ENCODE measurements around the gene HOXC12.

Gene HOXC12

GRCh38 chr12:53972152-53972702 is 17.5 kb downstream of the HOXC12 start:
- DNase-seq (ENCODE audit: low spot score): no peak

DNA sequence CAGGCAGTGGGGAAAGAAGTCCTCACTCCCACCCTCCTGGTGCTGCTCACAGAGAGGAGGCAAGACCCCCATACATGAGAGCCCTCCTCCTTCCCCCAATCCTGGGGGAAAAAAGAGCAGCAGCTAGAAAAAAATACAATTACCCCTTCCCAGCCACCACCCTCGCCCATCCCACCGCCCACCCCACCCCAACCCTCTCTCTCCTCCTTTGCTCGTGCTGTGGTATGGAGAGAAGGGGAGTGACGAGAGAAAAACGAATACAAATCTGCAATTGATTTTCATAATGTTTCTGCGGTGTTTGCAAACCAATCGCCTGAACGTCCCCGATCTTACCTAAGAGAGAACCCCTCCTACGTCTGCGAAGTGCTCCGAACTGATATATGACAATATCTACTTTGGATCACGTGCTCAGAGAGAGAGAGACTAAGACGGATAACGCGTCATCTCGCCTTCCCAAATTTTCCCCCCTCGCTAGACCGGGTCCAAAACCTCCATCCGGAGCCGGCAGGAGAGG is 18.1 kb downstream of the HOXC12 start, which contains the start of gene HOXC11:
Gene HOXC11 (plus strand): TSS at position 405 of the 514 bp plus-strand sequence. CDS start 116 bp downstream, outside the sequence.
- DNase-seq (ENCODE audit: low spot score): no peak

- peak; percentile 45 for DNase-seq (ENCODE audit: low spot score)
These were observed 18.7 kb downstream of the HOXC12 start for GRCh38 chr12:53973236-53974042.

DNA sequence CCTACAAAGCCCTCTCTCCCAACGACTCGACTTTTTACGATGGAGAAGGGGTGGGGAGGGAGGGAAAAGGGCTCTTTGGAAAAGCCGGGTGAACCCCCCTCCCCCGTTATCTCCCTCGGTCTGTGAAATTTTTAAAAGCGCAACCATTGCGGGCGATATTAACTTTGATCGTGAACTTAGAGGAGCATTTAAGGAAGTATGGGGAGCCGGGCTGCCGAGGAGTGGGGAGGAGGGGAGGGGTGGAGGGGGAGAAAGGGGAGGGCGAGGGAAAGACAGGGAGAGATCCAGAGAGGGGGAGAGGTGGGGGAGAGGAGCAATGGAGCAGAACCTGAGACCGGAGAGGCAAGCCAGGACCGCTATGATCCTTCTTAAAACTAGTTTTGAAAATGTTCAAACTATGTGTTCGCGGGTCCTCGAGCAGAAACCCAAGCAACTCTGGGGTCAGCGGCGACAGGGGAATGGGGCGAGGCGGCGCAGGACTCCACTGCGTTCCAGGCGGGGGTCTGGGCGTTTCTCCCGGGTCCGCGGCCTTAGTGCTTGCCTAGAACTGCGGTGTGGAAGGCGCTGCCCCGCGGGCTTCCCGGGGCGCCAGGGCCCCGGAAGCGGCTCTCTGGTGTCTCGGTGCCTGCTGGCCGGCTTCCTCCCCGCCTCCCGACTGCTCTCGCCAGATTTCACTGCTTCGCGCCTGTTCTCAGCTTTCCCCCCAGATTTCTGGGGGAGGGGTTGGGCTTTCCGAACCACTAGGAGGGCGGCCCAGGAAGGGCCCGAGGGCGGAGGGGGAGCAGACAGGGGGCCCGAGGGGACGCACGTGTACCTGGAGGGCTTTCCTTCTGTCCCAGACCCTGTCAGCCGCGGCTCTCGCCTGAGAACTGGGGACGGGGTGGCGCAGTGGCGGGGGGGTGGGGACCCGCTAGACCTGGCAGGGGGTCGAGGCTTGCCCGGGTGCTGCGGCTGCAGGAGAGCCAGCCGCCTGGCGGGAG is 19.7 kb downstream of the HOXC12 start, which contains the start of gene HOTAIR:
Gene HOTAIR (minus strand): TSS at position 871 of the 980 bp plus-strand sequence.
- DNase-seq (ENCODE audit: low spot score): peak; percentile 61

- DNase-seq (ENCODE audit: low spot score): no peak
These were observed 20.4 kb downstream of the HOXC12 start for GRCh38 chr12:53975064-53975471.

GRCh38 chr12:53975479-53976152 is 20.9 kb downstream of the HOXC12 start:
- no peak for DNase-seq (ENCODE audit: low spot score)

DNA sequence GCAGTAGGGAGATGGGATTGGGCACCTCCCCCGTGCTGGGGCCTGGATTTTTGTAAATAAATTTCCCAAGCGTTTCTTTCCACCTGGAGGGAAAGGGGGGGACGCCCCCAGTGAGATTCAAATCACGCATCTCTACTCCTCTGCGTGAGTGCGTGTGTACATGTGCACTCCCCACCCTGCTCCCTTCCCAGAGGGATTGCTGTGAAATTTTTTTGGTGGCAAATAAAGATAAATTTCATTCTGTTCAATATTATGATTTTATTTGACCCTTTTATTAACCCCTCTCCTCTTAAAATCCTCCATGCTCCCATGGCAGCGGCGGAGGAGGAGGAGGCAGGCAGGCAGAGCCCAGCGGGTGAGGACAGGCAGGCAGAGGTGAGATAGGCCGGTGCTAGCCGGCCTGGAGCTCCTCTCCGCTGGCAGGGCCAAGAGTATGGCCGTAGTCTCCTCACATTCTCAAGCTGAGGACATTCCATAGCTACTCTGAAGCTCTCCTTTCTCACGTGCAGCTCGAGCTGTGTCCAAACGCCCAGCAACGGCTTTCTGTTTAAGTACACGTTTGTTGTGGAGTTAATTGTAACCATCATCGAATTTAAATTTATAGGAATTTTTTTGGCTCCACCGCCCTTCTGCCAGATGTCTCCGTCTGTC is 21.6 kb downstream of the HOXC12 start:
- no peak for DNase-seq (ENCODE audit: low spot score)

- no peak for DNase-seq (ENCODE audit: low spot score)
These were observed 22.3 kb downstream of the HOXC12 start for GRCh38 chr12:53976823-53977595.

DNA sequence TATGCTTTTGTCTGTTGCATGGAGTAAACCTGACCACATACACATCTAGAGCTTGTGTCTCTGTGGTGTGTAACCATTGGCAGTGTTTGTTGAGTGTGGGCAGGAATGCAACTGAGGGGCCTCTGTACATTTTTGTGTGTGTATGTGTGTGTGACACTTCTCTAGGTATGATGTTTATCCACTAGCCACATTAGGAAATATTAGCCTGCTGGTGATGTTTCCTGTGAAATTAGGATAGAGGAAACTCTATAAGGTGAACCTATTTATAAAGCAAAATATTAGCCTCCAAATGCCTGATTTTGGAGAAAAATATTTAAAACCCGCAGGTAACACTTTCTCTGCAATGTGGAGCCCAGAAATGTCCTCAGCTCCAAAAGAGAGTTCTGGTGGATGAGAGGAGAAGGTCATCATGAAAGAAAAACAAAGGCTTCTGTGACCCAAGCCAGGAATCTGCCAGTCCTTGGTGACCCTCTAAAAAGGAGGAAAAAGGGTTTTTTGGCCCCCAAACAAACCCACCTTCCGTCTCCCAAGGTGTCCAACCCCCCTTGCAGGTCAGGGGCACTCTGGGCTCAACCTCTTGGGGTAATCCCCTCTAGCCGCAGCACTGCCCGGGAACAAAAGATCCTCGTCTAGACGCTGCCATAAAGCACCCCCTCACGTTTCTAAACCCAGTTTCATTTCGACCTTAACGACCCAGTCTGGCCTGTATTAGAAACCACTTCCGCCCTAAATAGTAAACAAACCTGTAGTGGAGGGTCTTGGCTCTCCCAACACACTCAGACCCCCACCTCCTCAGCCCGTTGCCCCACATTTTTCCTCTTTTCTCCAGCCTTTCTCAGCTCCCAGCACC is 23.1 kb downstream of the HOXC12 start:
- DNase-seq (ENCODE audit: low spot score): no peak

GRCh38 chr12:53978477-53979356 is 24.0 kb downstream of the HOXC12 start:
- no peak for DNase-seq (ENCODE audit: low spot score)

GRCh38 chr12:53980104-53980801 is 25.6 kb downstream of the HOXC12 start:
- DNase-seq (ENCODE audit: low spot score): no peak

GRCh38 chr12:53980802-53981496 is 26.2 kb downstream of the HOXC12 start:
- DNase-seq (ENCODE audit: low spot score): no peak

GRCh38 chr12:53981634-53982565 is 27.2 kb downstream of the HOXC12 start:
- DNase-seq (ENCODE audit: low spot score): no peak

- no peak for DNase-seq (ENCODE audit: low spot score)
These were observed 28.2 kb downstream of the HOXC12 start for GRCh38 chr12:53982648-53983567.

GRCh38 chr12:53983568-53983949 is 28.9 kb downstream of the HOXC12 start:
- DNase-seq (ENCODE audit: low spot score): no peak

Measured in COLO829 (cell line).